Natural killer cell (primary cell): ENCODE results near the gene ELAVL3. TPM values are rescaled to one million over a fixed set of nuclear protein-coding genes. Genes with fewer than 3 reads are reported as not detected.

Source experiments
- ATAC-seq, 3 donors: fragments of 150-1000 bp in 2 of 3; fragments of 200-7000 bp in 1 of 3; cut with Tn5 transposase; 1 replicate in 1 of 3; 2 replicates in 2 of 3; pipeline ENCODE4 v1.10.0; 2021; ENCODE audit warnings: mild to moderate bottlenecking in 2 of 3, moderate library complexity in 2 of 3
- DNase-seq, 2 donors: peaks; one replicate each; pipeline versions ENCODE4 v3.0.0 to v3.0.0-alpha.2; 2013 to 2021; ENCODE audit warnings: mixed read lengths in 1 of 2
- H3K27ac ChIP-seq: one replicate; pipeline ENCODE4 v1.5.1; 2013; ENCODE audit warnings: mild to moderate bottlenecking, low read length
- H3K27me3 ChIP-seq: one replicate; pipeline ENCODE4 v1.6.1; 2013; ENCODE audit warnings: low read length; ENCODE audit not compliant: control insufficient read depth, insufficient read depth
- H3K36me3 ChIP-seq: one replicate; pipeline ENCODE4 v1.6.1; 2013; ENCODE audit warnings: low read length; ENCODE audit not compliant: control insufficient read depth, insufficient read depth
- H3K4me1 ChIP-seq: one replicate; pipeline ENCODE4 v1.6.1; 2013; ENCODE audit warnings: low read length; ENCODE audit not compliant: control insufficient read depth, insufficient read depth
- H3K4me3 ChIP-seq: one replicate; pipeline ENCODE4 v1.5.1; 2013; ENCODE audit warnings: low read length
- H3K9me3 ChIP-seq: one replicate; pipeline ENCODE4 v1.6.1; 2013; ENCODE audit warnings: low read length; ENCODE audit not compliant: control insufficient read depth, insufficient read depth
- H3K27ac Mint-ChIP-seq, 2 donors: one replicate each; pipeline ENCODE4 v1.8.0; 2022; ENCODE audit warnings: mild to moderate bottlenecking in 2 of 2, mixed read lengths in 2 of 2, moderate library complexity in 1 of 2
- H3K27me3 Mint-ChIP-seq, 2 donors: one replicate each; pipeline ENCODE4 v1.8.0; 2022; ENCODE audit warnings: low read depth in 2 of 2, mixed read lengths in 2 of 2
- H3K36me3 Mint-ChIP-seq: one replicate; pipeline ENCODE4 v1.8.0; 2022; ENCODE audit warnings: mixed read lengths
- H3K4me1 Mint-ChIP-seq, 2 donors: one replicate each; pipeline ENCODE4 v1.8.0; 2022; ENCODE audit warnings: mixed read lengths in 2 of 2
- H3K4me3 Mint-ChIP-seq: one replicate; pipeline ENCODE4 v1.8.0; 2022; ENCODE audit warnings: mild to moderate bottlenecking, moderate library complexity, mixed read lengths
- H3K9me3 Mint-ChIP-seq, 2 donors: one replicate each; pipeline ENCODE4 v1.8.0; 2022; ENCODE audit warnings: mixed read lengths in 2 of 2
- WGBS: methylation state at CpG from one replicate; pipeline ENCODE4 v1.1.7; 2013; ENCODE audit warnings: missing lambda C conversion rate; ENCODE audit not compliant: insufficient coverage; 5-methylcytosine and 5-hydroxymethylcytosine counted together
- intact Hi-C: fragments of 100-400 bp; cut with micrococcal nuclease; formaldehyde crosslinking; loops from one replicate; pipeline ENCODE4 v1.14.2; 2022
- total RNA-seq, 4 donors: library from RNA; stranded (reverse); fragments of 120-200 nt in 1 of 4; gene quantifications; one replicate each; pipeline versions ENCODE4 v1.2.3 to v1.2.4, GENCODE V29; 2013 to 2022
- TF ChIP-seq, protein P1 (sequence below): fragments of 200-600 bp; IDR thresholded peaks from one replicate; pipeline ENCODE4 v1.8.0; 2022; ENCODE audit warnings: antibody characterized with exemption

The ELAVL3 gene
- total RNA-seq, 3 donors from 2014 or later (not counting 1 experiment from before 2014, with no cell fraction given), result not detected

DNA sequence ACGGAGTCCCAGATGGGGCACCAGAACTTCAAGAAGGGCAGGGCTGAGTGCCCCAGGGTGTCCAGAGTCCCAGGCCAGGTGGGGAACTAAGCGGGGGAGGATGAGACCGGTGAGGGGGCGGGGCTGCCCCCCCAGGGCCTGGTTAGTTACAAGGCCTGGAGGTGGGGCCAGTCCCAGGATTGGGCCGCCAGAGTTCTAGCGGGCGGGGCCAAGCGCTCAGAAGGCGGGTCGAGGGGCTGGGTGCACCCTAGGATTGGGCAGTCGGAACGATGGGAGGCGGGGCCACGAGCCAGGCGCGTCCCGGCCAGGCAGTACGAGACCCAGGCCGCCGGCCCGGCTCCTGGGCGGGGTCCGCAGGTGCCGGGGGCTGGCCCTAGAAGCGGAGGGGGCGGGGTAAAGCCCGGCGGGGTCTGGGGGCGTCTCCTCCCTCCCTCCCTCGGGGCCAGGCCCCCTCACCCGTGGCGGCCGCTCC lies 24.2 kb upstream of the ELAVL3 start:
- Histone ChIP-seq H3K4me1 (peaks cover 16% of the 10 kb centered on the region), H3K36me3 (no peaks in the 10 kb centered on the region), H3K27me3 (no peaks in the 10 kb centered on the region), H3K4me3 (peak overlapping the region; percentile 40), H3K9me3 (no peaks in the 10 kb centered on the region), H3K27ac (peak overlapping the region; percentile 78)
- Mint-ChIP-seq H3K9me3 (no peaks in the 10 kb centered on the region), H3K4me1 (peaks cover 15 to 16% of the 10 kb centered on the region in 2 donors), H3K36me3 (no peaks in the 10 kb centered on the region), H3K27me3 (no peaks in the 10 kb centered on the region), H3K27ac (peak overlapping the region; percentile 88 to 92), H3K4me3 (peak overlapping the region; percentile 89)
- DNase-seq (peak; percentile 94 to 97), ATAC-seq (peak; percentile 92 to 97 (median 92))
- WGBS, result under 1% methylated on average over 33 of the region's 33 CpGs
- TF ChIP-seq, protein P1, sequence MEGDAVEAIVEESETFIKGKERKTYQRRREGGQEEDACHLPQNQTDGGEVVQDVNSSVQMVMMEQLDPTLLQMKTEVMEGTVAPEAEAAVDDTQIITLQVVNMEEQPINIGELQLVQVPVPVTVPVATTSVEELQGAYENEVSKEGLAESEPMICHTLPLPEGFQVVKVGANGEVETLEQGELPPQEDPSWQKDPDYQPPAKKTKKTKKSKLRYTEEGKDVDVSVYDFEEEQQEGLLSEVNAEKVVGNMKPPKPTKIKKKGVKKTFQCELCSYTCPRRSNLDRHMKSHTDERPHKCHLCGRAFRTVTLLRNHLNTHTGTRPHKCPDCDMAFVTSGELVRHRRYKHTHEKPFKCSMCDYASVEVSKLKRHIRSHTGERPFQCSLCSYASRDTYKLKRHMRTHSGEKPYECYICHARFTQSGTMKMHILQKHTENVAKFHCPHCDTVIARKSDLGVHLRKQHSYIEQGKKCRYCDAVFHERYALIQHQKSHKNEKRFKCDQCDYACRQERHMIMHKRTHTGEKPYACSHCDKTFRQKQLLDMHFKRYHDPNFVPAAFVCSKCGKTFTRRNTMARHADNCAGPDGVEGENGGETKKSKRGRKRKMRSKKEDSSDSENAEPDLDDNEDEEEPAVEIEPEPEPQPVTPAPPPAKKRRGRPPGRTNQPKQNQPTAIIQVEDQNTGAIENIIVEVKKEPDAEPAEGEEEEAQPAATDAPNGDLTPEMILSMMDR, result no peak
- intact Hi-C loops, result loop anchor here (1.0 to 10.0 kb wide), 3 partner anchors 24 to 159 kb away; partner anchors contain the start of genes CCDC159, ECSIT, SWSAP1 and TMEM205

GRCh38 chr19:11504502-11505031 lies 23.7 kb upstream of the ELAVL3 start:
- 64% methylated on average over 7 of the region's 7 CpGs for WGBS
- ATAC-seq, result no peak
- intact Hi-C loops, result loop anchor here (1.0 to 10.0 kb wide), 3 partner anchors 25 to 158 kb away; partner anchors contain the start of genes CCDC159, ECSIT, SWSAP1 and TMEM205
- no peak for DNase-seq
- Histone ChIP-seq H3K36me3 (no peaks in the 10 kb centered on the region), H3K4me1 (peaks cover 16% of the 10 kb centered on the region), H3K4me3 (peak overlapping the region; percentile 40), H3K27me3 (no peaks in the 10 kb centered on the region), H3K27ac (peak overlapping the region; percentile 78), H3K9me3 (no peaks in the 10 kb centered on the region)
- Mint-ChIP-seq H3K4me1 (peaks cover 15 to 16% of the 10 kb centered on the region in 2 donors), H3K36me3 (no peaks in the 10 kb centered on the region), H3K27ac (peak overlapping the region; percentile 88 to 92), H3K9me3 (no peaks in the 10 kb centered on the region), H3K27me3 (no peaks in the 10 kb centered on the region), H3K4me3 (peak overlapping the region; percentile 89)
- TF ChIP-seq, protein P1, result no peak

- WGBS, result 91% methylated on average over 7 of the region's 7 CpGs
- intact Hi-C loops, result loop anchor here (10.0 kb wide), 1 partner anchor 125 kb away; the partner anchor contains the start of gene SWSAP1
Observed at GRCh38 chr19:11499890-11500420, 19.1 kb upstream of the ELAVL3 start.

More at GRCh38 chr19:11499890-11500420, 19.1 kb upstream of the ELAVL3 start:
- Histone ChIP-seq H3K27ac (no peak overlapping the region), H3K36me3 (peaks cover 5% of the 10 kb centered on the region), H3K9me3 (no peaks in the 10 kb centered on the region), H3K27me3 (no peaks in the 10 kb centered on the region), H3K4me1 (peaks cover 6% of the 10 kb centered on the region), H3K4me3 (no peak overlapping the region)
- ATAC-seq (no peak), DNase-seq (no peak)
- H3K27ac Mint-ChIP-seq, result no peak overlapping the region
- no peaks in the 10 kb centered on the region for H3K27me3 Mint-ChIP-seq
- no peaks in the 10 kb centered on the region for H3K9me3 Mint-ChIP-seq
- H3K4me1 Mint-ChIP-seq, result peaks cover 6 to 7% of the 10 kb centered on the region in 2 donors
- no peak overlapping the region for H3K4me3 Mint-ChIP-seq
- TF ChIP-seq, protein P1, result no peak
- H3K36me3 Mint-ChIP-seq, result no peaks in the 10 kb centered on the region
